ENCODE measurements around the gene PIP5KL1. TPM values are rescaled to one million over a fixed set of nuclear protein-coding genes. Genes with fewer than 3 reads are reported as not detected.
A peak's percentile ranks its signal among the peaks of the same experiment; 100 is the strongest.

The PIP5KL1 gene
- total RNA-seq, 2 donors from 2014 or later: 0.85 to 0.89 TPM

DNA sequence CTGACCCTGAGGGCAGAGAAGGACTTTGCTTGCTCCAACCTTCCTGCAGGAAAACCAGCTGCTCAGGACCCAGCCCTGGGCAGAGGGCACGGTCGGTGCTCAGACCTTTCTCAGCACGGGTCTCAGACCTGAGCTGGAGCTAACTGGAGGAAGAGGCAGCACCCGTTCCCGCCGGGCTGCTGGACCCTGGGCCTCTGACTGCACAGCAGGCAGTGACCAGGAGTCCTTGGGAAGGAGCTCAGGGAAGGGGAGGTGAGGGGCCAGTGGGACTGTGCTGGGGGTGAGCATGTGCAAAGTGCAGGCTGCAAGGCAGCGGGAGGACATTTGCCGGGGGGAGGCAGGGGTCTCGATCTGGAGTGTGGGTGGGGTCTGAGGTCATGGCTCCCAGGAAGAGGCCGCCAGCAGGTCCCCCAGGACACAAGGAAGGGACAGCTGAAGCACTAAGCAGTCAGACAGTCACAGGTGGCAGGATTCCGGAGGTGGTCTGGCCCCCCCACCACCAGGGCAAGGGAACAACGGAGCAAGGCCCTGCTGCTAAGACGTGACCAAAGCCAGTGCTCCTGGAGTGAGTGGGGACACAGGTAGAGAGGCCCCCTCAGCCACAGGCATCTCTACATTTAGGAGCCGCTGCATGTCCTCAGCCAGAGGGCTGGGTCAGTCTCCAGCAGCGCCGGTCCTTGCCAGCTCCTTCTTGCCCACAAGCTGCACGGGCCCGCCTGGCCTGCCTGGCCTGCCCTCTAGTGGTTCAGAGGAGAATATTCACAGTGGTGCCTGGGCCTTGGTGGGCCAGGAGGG is 11.8 kb upstream of the PIP5KL1 start:
- TF ChIP-seq, protein P1, sequence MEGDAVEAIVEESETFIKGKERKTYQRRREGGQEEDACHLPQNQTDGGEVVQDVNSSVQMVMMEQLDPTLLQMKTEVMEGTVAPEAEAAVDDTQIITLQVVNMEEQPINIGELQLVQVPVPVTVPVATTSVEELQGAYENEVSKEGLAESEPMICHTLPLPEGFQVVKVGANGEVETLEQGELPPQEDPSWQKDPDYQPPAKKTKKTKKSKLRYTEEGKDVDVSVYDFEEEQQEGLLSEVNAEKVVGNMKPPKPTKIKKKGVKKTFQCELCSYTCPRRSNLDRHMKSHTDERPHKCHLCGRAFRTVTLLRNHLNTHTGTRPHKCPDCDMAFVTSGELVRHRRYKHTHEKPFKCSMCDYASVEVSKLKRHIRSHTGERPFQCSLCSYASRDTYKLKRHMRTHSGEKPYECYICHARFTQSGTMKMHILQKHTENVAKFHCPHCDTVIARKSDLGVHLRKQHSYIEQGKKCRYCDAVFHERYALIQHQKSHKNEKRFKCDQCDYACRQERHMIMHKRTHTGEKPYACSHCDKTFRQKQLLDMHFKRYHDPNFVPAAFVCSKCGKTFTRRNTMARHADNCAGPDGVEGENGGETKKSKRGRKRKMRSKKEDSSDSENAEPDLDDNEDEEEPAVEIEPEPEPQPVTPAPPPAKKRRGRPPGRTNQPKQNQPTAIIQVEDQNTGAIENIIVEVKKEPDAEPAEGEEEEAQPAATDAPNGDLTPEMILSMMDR (IDR thresholded peaks at IDR 0.05): peak; percentile 87
- Histone ChIP-seq H3K4me1 (no peaks in the 10 kb centered on the region), H3K27ac (no peak overlapping the region), H3K9me3 (no peaks in the 10 kb centered on the region), H3K36me3 (peaks cover 14% of the 10 kb centered on the region), H3K27me3 (no peaks in the 10 kb centered on the region), H3K4me3 (no peak overlapping the region), H3K9ac (ENCODE audit: low read depth in 2 of 2, low read length in 2 of 2) (no peak overlapping the region)
- DNase-seq: no peak
- intact Hi-C loops (cut with DNase I): no loop called here

DNA sequence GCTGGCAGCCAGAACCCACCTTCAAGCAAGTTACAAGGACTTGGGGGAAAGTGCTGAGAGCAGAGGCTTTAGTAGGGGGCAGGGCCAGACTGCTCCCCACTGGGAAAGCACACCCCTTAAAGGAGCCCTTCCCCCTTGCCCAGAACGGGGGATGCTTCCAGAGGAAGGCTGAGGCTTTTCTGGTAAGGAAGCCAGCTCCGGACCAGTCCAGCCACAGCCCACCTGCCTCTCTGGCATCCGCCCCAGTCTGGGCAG is 11.3 kb upstream of the PIP5KL1 start:
- H3K36me3 ChIP-seq: peaks cover 14% of the 10 kb centered on the region
- peaks cover 4% of the 10 kb centered on the region for H3K4me1 ChIP-seq
- DNase-seq: no peak
- no peaks in the 10 kb centered on the region for H3K27me3 ChIP-seq
- intact Hi-C loops (cut with DNase I): loop anchor here (2.0 kb wide), 1 partner anchor 93 kb away; no protein-coding TSS in a partner anchor
- no peak overlapping the region for H3K4me3 ChIP-seq
- no peak overlapping the region for H3K9ac ChIP-seq (ENCODE audit: low read depth in 2 of 2, low read length in 2 of 2)
- H3K27ac ChIP-seq: no peak overlapping the region
- H3K9me3 ChIP-seq: no peaks in the 10 kb centered on the region
- TF ChIP-seq, protein P1 (IDR thresholded peaks at IDR 0.05): no peak

DNA sequence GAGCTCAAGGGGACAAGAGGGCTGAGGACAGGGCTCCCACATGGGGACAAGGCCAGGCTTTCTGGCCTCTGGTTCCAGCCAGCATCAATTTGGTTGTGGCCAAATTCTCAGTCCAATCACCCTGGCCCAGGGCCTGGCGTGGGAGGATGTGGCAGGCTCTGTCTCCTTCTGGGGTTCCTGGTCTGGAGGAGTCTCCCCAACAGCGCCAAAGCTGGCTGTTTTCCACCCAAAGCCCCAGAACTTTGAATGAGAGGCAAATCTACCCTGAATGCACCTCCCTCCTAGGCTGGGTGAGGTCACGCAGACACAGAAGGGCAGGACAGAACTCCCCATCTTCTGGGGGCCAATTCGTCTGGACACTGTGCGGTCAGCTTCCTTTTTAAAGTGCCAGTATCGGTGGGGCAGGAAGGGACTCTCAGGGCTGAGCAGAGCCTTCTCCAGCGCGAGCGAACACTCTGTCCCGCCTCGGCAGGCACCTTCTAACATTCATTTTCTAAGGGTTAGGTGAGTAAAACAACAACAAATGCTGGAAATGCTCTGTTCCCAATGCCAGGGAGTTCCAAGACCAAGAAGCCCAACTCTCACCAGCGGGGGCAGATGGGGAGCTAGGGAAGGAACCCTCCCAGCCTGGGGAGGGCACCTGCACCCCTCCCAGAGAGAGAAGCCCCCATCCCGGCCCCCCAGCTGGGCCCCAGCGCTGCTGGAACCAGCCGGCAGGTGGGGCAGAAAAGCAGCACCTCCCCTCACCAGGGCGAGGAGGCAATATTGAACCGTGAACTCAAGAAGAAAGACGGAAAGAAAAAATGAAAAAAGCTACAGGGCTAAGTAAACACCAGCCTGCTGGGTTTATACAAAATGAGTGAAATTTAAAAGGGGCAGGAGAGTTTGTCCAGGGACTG is 10.7 kb upstream of the PIP5KL1 start:
- H3K27me3 ChIP-seq: no peaks in the 10 kb centered on the region

DNA sequence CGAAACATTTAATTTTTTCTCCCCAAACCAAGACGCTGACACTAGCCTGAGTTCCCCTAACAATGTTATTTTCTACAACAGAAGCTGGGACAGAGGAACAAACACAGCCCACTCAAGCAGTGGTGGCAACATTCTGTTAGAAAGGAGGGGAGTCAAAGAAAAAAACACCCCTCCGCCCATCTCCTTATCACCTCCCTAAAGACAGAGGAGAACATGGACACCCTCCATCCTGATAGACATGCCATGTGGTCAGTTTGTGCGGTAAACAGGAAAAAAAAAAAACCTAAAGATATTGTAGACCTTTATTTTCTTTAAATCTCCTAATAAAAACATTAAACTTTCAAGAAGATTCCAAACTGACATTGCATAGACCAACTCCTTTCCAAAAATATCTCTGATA is 10.0 kb upstream of the PIP5KL1 start:
- TF ChIP-seq, protein P1 (IDR thresholded peaks at IDR 0.05): no peak
- Histone ChIP-seq H3K27ac (no peak overlapping the region), H3K36me3 (peaks cover 14% of the 10 kb centered on the region), H3K4me1 (peaks cover 5% of the 10 kb centered on the region), H3K4me3 (no peak overlapping the region), H3K9ac (ENCODE audit: low read depth in 2 of 2, low read length in 2 of 2) (no peak overlapping the region), H3K9me3 (no peaks in the 10 kb centered on the region), H3K27me3 (no peaks in the 10 kb centered on the region)
- no peak for DNase-seq
- intact Hi-C loops (cut with DNase I): loop anchor here (2.0 kb wide), 1 partner anchor 94 kb away; no protein-coding TSS in a partner anchor

More for the DNA sequence above, 10.7 kb upstream of the PIP5KL1 start:
- DNase-seq: no peak
- TF ChIP-seq, protein P1 (IDR thresholded peaks at IDR 0.05): no peak
- Histone ChIP-seq H3K36me3 (peaks cover 14% of the 10 kb centered on the region), H3K9me3 (no peaks in the 10 kb centered on the region), H3K4me3 (no peak overlapping the region), H3K4me1 (peaks cover 5% of the 10 kb centered on the region), H3K9ac (ENCODE audit: low read depth in 2 of 2, low read length in 2 of 2) (no peak overlapping the region), H3K27ac (no peak overlapping the region)
- intact Hi-C loops (cut with DNase I): loop anchor here (2.0 kb wide), 1 partner anchor 93 kb away; no protein-coding TSS in a partner anchor

DNA sequence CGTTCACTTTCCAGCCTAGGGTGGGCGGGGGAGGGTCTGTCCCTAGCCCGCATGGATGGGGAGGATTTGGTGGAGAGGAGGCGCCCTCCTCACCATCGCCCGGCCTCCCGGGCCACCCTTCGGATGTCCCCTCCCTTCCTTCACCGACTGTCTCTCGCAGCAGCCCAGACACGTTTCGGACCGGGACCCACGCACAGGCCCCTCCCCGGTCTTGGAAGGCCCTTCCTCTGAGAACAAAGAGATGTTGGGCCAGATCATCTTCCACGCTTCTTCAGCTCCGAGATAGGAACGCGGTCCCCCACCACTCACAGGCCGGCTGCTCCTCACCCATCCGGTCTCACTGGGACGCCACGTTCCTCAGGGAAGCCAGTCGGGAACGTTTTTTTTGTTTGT is 7.7 kb upstream of the PIP5KL1 start:
- intact Hi-C loops (cut with DNase I): no loop called here
- H3K27ac ChIP-seq: peak overlapping the region; percentile 50
- H3K4me1 ChIP-seq: peaks cover 5% of the 10 kb centered on the region
- H3K9me3 ChIP-seq: no peaks in the 10 kb centered on the region
- no peaks in the 10 kb centered on the region for H3K27me3 ChIP-seq
- H3K9ac ChIP-seq (ENCODE audit: low read depth in 2 of 2, low read length in 2 of 2): peak overlapping the region; percentile 82 to 88
- TF ChIP-seq, protein P1 (IDR thresholded peaks at IDR 0.05): no peak
- H3K36me3 ChIP-seq: peaks cover 7% of the 10 kb centered on the region
- peak overlapping the region; percentile 70 for H3K4me3 ChIP-seq
- DNase-seq: no peak

Measured in colonic mucosa (tissue), 4 donors.